ENCODE data around the gene MAX.

DNA sequence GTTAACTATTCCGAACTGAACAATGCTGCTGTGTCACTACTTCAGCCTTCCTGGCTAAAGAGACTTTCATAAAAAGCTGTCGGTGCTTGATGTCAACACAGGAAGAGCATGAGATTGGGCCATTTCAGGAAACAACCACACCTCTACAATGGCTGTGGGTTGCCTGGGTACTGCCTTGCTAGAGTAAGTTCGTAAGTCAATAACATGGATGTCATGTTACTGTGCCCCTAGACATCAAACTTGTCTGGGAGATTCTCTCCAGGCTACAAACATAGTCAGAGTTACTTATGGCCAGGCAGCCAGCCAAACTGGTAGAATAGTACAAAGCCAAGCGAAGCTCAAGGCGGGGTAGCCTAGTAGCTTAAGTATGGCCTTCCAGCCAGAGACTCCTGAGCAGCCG, 23.1 kb downstream of the MAX start:
- TF ChIP-seq EZH2 (IDR thresholded peaks at IDR 0.05; ENCODE audit: low read depth, unreplicated experiment), result no peak
- TF ChIP-seq, protein P1, sequence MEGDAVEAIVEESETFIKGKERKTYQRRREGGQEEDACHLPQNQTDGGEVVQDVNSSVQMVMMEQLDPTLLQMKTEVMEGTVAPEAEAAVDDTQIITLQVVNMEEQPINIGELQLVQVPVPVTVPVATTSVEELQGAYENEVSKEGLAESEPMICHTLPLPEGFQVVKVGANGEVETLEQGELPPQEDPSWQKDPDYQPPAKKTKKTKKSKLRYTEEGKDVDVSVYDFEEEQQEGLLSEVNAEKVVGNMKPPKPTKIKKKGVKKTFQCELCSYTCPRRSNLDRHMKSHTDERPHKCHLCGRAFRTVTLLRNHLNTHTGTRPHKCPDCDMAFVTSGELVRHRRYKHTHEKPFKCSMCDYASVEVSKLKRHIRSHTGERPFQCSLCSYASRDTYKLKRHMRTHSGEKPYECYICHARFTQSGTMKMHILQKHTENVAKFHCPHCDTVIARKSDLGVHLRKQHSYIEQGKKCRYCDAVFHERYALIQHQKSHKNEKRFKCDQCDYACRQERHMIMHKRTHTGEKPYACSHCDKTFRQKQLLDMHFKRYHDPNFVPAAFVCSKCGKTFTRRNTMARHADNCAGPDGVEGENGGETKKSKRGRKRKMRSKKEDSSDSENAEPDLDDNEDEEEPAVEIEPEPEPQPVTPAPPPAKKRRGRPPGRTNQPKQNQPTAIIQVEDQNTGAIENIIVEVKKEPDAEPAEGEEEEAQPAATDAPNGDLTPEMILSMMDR (conservative IDR thresholded peaks at IDR 0.05; ENCODE audit: low read depth in 2 of 2), result no peak
- no peak for TF ChIP-seq CREB1 (CRISPR knock-in tag; IDR thresholded peaks at IDR 0.05; ENCODE audit: low read depth)
- TF ChIP-seq STAT1 (IDR thresholded peaks at IDR 0.05; ENCODE audit: unreplicated experiment), result no peak
- no peak for TF ChIP-seq POLR2AphosphoS5 (IDR thresholded peaks at IDR 0.05; ENCODE audit: low read depth)
- no peak for TF ChIP-seq ZNF114 (CRISPR knock-in tag; IDR thresholded peaks at IDR 0.05)
- TF ChIP-seq, protein P2, sequence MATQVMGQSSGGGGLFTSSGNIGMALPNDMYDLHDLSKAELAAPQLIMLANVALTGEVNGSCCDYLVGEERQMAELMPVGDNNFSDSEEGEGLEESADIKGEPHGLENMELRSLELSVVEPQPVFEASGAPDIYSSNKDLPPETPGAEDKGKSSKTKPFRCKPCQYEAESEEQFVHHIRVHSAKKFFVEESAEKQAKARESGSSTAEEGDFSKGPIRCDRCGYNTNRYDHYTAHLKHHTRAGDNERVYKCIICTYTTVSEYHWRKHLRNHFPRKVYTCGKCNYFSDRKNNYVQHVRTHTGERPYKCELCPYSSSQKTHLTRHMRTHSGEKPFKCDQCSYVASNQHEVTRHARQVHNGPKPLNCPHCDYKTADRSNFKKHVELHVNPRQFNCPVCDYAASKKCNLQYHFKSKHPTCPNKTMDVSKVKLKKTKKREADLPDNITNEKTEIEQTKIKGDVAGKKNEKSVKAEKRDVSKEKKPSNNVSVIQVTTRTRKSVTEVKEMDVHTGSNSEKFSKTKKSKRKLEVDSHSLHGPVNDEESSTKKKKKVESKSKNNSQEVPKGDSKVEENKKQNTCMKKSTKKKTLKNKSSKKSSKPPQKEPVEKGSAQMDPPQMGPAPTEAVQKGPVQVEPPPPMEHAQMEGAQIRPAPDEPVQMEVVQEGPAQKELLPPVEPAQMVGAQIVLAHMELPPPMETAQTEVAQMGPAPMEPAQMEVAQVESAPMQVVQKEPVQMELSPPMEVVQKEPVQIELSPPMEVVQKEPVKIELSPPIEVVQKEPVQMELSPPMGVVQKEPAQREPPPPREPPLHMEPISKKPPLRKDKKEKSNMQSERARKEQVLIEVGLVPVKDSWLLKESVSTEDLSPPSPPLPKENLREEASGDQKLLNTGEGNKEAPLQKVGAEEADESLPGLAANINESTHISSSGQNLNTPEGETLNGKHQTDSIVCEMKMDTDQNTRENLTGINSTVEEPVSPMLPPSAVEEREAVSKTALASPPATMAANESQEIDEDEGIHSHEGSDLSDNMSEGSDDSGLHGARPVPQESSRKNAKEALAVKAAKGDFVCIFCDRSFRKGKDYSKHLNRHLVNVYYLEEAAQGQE (IDR thresholded peaks at IDR 0.05; ENCODE audit: unreplicated experiment), result no peak
- no peak for TF ChIP-seq EZH2phosphoT487 (IDR thresholded peaks at IDR 0.05; ENCODE audit: unreplicated experiment)
- TF ChIP-seq, protein P3, sequence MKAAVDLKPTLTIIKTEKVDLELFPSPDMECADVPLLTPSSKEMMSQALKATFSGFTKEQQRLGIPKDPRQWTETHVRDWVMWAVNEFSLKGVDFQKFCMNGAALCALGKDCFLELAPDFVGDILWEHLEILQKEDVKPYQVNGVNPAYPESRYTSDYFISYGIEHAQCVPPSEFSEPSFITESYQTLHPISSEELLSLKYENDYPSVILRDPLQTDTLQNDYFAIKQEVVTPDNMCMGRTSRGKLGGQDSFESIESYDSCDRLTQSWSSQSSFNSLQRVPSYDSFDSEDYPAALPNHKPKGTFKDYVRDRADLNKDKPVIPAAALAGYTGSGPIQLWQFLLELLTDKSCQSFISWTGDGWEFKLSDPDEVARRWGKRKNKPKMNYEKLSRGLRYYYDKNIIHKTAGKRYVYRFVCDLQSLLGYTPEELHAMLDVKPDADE (IDR thresholded peaks at IDR 0.05), result no peak
- no peak for TF ChIP-seq JUNB (IDR thresholded peaks at IDR 0.05; ENCODE audit: unreplicated experiment)
- TF ChIP-seq NANOG (IDR thresholded peaks at IDR 0.05; ENCODE audit: borderline replicate concordance), result no peak

All from GM23338 (cell line).